ENCODE data around the gene KIAA0232.
"Not testable (repeated sequence)": the region's sequence is repeated elsewhere in the genome, so short reads cannot be mapped to it uniquely, and the experiment has no call there.

The KIAA0232 gene

DNA sequence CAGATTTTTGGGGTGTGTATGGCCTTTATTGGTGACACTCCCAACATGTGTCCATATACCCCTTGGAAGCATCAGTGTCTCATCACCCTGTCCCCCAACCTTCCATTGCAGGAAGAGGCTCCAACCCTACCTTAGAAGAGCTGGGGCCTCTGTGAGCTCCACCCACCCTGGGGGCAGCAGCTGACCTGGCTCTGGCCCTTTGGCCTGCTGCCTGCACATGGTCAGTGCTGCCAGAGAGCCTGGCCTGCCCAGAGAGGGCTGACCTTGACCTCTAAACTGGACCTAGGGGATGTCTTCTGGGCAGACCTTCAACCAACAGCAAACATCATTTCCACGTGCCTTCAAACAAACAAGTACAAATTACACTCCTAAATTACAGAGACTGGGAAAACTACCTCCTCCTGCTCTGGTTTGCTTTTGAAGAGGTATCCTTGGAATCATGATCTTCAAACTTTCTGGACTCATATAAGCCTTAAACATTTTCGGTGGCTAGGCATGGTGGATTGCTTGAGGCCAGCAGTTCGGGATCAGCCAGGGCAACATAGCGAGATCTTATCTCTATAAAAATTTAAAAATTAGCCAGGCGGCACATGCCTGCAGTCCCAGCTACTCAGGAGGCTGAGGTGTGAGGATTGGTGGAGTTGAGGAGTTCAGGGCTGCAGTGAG, 27.3 kb upstream of the KIAA0232 start:
- DNase-seq = no peak

DNA sequence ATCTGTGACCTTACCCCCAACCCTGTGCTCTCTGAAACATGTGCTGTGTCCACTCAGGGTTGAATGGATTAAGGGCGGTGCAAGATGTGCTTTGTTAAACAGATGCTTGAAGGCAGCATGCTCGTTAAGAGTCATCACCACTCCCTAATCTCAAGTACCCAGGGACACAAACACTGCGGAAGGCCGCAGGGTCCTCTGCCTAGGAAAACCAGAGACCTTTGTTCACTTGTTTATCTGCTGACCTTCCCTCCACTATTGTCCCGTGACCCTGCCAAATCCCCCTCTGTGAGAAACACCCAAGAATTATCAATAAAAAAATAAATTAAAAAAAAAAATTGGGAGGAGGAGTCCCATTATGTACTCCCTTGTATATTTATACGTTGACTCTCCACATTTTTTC, 26.2 kb upstream of the KIAA0232 start:
- DNase-seq = not testable (repeated sequence)

DNA sequence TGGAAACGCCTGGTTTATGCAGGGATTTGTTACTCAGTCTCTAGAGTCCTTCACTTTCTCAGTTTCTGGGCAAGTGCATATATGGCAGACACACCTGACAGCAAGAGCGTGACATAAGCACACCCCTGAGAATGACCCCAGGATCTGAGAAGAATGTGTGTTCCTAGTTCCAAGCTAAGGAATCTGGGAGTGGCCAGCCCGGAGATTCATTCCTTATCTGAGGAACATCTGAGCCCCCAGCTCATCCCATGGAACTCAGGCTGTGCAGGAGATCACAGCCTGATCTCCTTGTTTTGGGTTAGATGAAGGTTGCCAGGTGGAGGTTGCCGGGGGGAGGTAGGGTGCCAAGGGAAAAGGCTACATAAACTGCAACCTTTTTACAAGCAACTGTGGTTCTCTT, 23.8 kb upstream of the KIAA0232 start:
- DNase-seq = no peak

DNA sequence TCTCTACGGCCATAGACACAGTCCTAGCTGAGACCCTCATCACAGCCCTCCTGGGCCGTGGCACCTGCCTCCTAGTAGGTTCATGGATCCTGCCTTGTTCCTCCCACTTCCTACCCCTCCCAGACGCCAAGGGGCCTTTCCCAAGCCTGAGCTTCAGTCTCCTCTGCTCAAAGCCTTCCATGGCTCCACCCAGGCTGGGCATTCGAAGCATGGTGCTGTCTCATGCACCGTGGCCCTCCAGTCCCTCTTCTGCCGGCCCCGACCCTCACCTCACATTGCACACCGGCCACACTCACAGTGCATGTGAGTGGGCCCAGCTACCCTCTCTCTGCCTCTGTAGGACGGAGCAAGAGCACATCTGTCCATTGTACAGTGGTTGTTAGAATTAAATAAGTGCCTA, 21.7 kb upstream of the KIAA0232 start:
- DNase-seq = no peak

DNA sequence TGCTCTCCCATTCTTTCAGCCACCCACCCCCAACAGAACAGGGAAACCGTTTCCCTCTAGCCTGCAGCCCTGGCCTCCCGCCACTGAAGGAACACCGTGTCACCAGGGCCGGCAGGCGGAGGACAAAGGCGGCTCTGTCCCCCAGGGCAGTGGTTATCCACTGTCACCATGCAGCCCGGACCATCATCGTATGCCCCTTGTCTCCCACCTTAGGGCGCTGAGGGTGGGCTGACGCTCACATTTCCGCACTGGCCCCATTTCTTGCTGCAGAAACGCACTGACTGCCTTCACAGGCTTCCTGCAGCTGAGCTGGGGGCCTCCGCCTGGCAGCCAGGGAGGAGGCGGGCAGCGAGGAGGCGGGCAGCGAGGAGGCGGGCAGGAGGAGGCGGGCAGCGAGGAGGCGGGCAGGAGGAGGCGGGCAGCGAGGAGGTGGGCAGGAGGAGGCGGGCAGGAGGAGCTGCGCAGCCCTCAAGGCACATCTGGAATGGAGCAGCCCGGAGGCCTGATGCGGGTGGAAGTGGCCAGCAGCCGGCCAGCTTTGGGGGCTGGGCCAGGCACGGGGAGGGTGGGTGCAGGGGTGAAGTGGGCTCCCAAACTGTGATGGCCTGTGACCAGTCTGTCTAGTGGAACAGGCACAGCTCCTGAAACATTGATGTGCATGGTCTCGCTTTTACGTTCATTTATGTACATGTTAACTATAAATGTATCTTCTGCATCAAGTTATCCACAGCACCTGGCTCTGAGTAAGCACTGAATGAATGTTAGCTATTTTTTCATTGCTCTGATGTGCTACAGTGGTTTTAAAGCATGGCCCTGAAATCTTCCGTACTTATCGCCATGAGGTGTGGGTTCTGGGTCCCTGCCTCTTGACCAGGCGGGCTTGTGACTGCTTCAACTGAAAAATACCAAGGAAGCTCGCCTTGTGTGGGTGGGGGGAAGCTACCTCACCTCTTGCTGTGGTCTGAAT, 20.6 kb upstream of the KIAA0232 start:
- no peak for DNase-seq

DNA sequence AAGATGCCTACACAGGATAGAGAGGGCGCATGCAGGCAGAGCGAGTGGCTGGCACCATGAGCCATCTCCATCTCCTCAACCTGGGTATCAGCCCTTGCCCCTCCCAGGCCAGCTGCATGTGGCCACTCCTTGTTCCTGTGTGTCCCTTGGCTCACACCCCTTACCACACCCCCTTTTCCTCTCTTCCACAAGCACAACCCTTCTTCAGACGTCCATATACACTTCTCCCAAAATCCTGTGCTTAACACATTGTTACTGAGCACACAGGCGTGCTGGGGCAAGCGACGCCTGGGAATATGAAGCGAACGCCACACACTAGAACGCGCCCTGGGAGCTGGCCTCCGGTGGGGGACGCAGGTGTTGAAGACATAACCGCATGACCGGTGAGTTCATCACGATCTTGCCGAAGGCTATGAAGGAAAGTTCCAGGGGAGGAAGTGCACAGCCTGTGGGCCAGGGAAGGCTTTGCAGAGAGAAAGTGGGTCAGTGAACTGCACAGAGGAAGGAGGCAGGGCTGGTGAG, 19.1 kb upstream of the KIAA0232 start:
- DNase-seq = no peak

DNA sequence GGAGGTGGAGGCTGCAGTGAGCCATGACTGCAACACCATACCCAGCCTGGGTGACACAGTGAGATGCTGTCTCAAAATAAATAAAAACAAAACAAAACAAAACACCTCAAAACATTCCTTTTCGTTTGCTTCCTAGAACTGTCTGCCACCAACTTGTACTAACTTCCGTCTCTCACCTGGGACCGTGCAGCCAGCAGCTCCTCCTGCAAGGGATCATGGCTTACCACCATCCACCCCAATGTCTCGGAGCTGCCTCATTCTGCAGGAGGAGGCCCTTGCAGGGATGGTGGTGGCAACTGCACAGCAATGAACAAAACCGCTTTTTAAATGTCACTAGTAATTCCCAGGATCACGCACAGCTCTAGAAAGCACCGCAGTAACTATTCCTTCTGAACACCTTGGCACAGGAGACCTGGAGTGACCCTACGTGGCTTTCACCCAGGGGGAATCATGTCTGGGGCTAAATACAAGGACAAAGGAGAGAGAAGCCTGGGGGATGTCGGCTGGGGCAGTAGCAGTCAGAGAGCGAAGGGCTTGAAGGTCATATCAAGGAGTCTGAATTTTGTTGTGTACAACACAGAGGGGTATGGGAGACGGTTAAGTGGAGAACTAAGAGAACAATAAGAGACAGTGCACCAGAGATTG, 17.4 kb upstream of the KIAA0232 start:
- DNase-seq = no peak

DNA sequence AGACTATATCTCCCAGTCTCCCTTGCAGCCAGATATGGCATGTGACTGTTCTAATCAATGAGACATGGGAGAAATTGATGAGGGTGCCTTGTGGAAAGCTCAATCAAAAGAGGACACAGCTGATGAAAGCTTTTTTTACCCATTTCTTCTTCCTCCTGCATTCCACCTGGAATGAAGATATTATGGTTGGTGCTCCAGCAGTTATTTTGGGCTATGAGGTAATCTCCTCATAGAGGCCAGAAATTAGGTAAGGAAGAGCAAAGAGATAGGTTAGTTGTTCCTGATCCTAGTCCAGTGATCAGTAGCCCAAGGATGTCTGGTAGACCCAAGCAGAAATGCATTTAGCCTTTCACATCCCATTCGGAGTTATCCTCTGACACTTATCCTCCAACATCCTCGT, 16.8 kb upstream of the KIAA0232 start:
- no peak for DNase-seq

DNA sequence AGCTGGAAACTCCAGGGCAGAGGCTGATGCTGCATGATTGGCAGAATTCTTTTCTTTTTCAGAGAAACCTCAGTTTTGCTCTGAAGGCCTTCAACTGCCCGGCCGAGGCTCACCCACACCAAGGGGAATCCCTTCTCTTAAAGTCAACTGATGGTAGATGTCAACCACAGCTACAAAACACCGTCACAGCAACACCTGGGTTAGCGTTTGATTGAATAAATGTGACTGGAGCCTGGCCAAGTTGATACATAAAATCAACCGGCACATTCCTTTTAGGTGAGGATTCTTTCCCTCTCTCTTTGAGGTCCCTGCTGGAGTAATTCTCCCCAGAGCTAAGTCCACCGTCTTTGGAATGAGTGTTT, 15.2 kb upstream of the KIAA0232 start:
- DNase-seq = no peak

DNA sequence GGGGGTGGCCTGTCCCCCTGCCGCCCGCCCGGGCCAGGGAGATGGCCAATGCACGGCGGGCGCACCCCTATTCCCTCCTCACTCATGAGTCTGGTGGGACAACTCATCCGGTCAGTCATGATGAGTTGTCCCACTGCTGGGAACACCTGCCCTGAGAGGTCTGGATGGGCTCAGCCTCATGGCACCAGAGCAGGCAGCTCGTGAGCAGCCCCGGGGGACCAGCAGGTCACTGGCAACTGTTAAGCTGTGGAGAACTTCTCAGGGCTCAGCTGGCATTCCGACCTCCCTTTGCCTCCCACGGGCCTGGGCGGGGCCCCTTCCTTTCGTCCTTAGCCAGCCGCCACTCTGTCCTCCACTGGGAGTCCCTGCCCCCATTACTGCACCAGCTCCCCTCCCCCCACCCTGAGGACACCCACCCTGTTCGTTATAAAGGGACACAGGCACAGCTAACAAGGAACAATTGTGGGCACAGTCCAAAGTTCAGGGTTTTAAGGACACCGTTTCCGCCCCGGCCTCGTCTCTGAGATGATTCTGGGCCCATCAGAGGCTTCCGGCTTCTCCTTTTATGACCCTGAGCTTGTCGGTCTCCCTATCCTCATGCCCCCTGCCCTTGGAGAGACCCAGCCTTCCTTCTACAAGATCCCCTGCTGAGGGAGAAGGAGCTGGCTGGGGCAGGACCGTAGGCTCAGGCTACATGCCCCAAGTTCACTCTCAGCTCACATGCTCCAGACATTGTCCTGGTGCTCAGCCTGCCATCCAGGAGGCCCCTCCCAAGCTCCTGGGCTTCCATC, 14.6 kb upstream of the KIAA0232 start:
- DNase-seq = no peak

DNA sequence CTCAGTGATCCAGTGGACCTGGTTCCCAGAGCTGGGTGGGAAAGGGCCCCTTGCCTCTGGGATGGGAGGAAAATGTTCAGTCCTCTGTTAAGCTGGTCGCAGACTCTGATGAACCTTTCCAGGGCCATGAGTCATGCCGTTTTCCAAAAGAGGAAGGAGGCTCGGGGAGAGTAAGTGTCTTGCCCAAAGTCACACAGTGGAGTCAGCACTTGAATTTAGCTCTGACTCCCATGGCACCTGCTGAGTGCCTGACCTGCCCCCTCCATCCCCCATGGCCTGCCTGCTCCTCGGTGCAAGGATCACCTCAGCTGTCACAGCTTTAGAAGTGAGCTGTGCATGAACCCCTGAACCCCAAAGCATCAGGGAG, 14.0 kb upstream of the KIAA0232 start:
- DNase-seq = no peak

DNA sequence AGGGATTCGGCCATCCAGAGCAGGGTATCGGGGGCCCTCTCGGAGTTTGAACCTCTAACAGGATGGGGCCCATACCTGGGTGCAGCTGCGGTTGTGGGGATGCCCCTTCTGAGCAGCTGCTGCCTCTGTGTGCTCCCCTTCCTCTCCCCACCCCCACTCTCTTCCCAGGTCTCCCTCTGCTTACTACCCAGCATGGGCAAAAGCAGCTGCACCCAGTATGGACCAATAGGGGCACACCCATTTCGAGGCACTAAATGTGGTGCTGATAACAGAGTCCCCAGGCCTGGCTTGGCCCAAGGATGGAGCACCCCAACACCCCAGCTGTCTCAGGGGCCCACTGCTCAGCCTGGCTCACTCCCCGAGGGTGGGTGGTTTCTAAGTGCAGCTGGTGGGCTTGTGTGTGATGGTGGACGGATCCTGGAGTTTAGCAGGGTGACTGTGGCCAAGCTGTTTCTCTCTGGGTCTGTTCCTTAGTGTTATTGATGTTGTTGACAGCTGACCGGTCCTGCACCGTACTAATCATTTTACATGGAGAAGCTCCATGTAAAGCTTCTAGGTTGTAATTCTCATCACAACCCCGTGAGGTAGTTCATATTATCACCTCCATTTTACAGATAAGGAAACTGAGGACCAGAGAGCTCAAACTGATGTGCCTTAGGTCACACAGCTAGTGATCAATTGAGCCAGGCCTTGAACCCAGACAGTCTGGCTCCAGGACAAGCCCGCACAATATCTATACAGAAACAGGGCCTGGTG, 13.1 kb upstream of the KIAA0232 start:
- no peak for DNase-seq

DNA sequence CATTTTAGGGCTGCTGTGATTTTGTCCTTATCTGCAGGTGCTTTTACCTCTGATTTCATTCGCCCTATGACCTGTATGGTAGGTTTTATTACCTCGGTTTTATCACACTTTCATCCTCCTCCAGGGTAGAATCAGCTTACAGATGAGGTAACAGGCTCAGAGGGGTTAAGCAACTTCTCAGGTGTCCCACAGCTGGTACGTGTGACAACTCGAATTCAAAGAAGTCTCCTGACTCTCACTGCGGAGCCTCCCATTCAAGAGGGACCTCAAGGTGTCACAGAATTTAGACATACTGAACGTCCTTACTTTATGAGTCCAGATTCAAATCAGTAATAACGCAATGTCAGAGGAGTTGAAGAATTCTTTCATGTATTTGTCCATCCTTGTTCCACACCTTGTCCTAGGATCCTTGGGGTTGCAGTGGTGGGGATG, 12.5 kb upstream of the KIAA0232 start:
- DNase-seq = no peak

DNA sequence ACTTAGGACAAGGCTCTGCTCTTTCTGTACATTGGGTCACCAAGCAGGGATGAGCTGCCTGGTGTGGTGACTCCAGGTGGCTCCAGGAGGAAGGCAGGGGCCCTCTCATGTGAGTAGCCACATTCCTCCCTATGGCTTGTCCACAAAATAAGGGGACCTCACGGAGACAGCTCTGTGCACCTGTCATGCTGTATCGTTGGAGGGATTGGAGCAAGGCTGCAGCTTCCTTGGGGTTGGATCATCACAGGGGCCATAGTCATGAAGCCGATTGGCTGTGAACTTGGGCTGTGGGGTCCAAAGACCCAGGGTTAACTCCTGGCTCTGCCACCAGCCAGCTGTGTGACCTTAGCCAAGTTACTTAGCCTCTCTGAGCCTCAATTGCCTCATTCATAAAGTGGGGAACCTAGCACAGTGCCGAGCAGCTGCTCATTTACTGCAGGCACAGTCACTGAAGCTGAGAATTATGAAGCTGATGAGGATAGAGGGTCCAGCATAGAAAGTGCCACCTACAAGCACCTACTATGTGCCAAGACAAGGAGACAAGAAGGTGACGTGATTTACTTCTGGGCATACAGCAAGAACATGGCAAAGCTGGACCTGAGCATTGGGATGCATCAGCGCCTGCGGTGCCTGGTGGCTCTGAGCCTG, 11.8 kb upstream of the KIAA0232 start:
- no peak for DNase-seq

DNA sequence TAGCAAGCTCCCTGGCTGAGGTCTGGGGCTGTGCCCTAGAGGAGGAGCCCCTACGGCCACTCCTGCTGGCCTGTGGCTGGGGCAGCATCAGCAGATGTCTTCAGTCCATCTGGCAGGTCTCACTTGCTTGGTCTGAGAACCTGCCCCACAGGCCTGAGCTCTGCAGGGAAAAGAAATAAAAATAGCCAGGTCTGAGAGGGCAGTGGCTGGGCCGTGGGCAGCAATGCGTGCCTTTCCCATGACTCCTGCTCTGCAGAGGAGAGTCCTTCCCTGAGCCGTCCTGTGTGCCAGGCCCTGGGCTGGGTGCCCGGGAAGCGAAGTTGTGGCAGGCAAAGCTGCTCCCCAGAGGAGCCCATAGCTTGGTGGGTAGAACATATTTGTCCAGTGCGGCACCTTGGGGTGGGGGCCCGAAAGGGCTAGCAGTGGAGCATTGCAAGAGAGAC, 11.3 kb upstream of the KIAA0232 start:
- DNase-seq = no peak

DNA sequence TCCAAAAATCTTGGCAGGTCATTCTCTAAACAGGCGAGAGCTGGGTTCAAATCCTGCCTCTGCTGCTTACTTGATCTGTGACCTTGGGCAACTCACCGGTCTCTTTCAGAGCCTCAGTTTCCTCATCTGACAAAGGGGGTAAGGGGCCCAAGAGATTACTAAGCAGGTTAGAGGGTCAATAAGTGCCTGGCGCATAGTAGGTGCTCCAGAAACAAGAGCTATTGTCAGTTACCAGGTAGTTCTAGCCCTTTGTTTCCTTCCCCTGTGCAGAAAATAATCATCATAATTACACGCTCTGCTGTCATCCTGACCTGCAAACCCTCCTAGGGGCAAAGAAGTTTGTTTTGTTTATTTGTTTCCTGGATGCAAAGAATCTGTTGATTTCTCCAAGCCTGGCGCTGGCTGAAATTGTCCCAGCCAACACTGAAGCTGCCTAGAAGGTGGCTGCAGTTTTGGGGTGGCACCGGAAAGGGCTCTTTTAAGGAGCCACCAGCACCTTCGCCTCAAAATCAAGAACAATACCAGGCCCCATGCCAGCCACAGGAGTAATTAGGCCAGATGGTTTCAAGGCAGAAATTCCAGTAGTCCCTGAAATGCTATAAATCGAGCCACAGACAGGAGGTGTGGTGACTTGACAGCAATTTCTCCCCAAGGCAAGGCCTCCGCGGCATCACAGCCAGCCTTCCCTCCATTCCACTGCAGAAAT, 10.2 kb upstream of the KIAA0232 start:
- no peak for DNase-seq

DNA sequence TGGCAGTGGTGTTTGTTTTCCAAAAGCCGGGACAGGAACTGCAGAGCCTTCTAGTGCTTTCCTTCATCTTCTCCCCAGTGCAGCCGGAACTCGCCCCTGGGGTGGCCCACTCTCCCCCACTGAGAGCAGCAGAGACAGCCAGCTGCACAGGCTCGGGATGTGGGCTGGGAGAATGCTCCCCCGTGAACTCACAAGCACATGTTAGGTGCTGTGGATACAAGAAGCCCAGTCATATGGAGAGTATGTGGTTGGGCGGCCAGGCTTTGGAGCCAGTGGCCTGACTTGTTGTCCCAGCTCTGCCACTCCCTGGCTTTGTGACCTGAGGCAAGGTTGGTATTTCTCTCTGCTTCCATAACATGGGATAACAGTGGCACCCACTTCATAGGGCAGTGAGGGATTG, 9.4 kb upstream of the KIAA0232 start:
- DNase-seq = no peak

DNA sequence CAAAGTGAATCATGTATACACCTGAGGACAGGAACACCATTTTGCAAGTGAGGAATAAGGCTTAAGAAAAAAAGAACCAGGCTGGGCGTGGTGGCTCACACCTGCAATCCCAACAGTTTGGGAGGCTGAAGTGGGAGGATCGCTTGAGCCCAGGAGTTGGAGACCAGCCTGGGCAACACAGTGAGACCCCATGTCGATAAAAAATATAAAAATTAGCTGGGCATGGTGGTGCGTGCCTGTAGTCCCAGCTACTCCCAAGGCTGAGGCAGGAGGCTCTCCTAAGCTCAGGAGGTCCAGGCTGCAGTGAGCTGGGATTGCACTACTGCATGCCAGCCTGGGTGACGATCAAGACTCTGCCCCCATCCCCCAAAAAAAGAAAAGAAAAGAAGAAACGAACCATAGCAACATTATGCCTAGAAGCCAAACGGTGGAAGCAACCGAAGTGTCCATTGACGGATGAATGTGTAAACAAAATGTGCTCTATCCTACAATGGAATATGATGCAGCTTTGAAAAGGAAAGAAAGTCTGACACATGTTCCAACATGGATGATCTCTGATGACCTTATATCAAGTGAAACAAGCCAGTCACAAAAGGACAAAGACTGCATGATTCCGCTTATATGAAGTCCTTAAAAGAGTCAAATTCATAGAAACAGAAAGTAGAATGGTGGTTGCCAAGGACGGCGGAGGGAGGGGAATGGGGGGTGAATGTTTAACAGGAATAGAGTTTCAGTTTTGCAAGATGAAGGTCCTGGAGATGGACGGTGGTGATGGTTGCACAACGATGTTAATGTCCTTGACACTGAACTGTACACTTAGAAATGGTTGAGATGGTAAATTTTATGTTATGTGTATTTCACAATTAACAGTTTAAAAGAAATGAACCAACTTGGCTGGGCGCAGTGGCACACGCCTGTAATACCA, 8.6 kb upstream of the KIAA0232 start:
- DNase-seq = no peak

DNA sequence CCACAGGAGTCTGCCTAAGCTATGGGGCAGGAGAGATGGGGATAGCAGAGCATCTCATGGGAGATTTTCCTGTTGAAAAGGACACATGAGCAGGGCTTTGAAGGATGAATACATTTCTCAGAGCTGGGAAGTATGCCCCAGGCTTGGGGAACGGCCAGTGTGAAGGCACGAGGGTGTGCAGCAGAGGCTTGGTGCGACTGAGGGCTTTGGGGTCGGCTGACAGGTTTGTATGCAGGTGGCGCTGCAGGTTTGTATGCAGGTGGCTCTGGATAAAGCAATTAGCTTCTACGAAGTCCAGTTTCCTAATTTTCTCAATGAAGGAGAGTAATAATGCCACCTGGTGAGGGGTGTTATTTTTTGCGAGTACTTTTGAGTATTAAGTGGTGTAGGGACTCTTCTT, 6.8 kb upstream of the KIAA0232 start:
- DNase-seq = no peak
